WI38 (cell line): ENCODE measurements around the gene LILRB3.
"Not testable (repeated sequence)": the region's sequence is repeated elsewhere in the genome, so short reads cannot be mapped to it uniquely, and the experiment has no call there.

Source experiments
- H3K4me3 ChIP-seq: 2 replicates; pipeline ENCODE4 v1.5.1; 2011; ENCODE audit warnings: low read depth, mild to moderate bottlenecking, control low read depth, low read length
- CTCF ChIP-seq: IDR thresholded peaks from 2 replicates; pipeline ENCODE4 v1.5.1; 2012; ENCODE audit warnings: low read depth, mild to moderate bottlenecking, control low read depth, low read length

The LILRB3 gene

GRCh38 chr19:54201172-54201701, 21.6 kb downstream of the LILRB3 start:
- H3K4me3 ChIP-seq = peak overlapping the region; percentile 74
- no peak for TF ChIP-seq CTCF

- TF ChIP-seq CTCF = no peak
- H3K4me3 ChIP-seq = no peak overlapping the region
These were observed 23.4 kb downstream of the LILRB3 start for GRCh38 chr19:54199401-54199800.

- no peak for TF ChIP-seq CTCF
- H3K4me3 ChIP-seq = no peak overlapping the region
These were observed 25.7 kb downstream of the LILRB3 start for GRCh38 chr19:54197121-54197520.

GRCh38 chr19:54196536-54196935, 26.3 kb downstream of the LILRB3 start:
- no peak overlapping the region for H3K4me3 ChIP-seq
- TF ChIP-seq CTCF = no peak

- H3K4me3 ChIP-seq = not testable (repeated sequence)
These were observed 28.3 kb downstream of the LILRB3 start for GRCh38 chr19:54194463-54194862.

- no peak for TF ChIP-seq CTCF
- no peak overlapping the region for H3K4me3 ChIP-seq
These were observed 29.8 kb downstream of the LILRB3 start for GRCh38 chr19:54193011-54193410.

- H3K4me3 ChIP-seq = peak overlapping the region; percentile 80
- TF ChIP-seq CTCF = no peak
These were observed 30.9 kb downstream of the LILRB3 start for GRCh38 chr19:54191811-54192453.
